ENCODE data around the gene C5AR2.

The C5AR2 gene

GRCh38 chr19:47374876-47375693 lies 43.1 kb downstream of the C5AR2 start:
- H3K27me3 ChIP-seq (ENCODE audit: control insufficient read depth in 5 of 5, insufficient read depth in 4 of 5, low read length in 5 of 5), result no peaks in the 10 kb centered on the region
- peaks cover 0 to 95% (median 89%) of the 10 kb centered on the region in 5 donors for H3K36me3 ChIP-seq (ENCODE audit: control insufficient read depth in 5 of 5, insufficient read depth in 5 of 5, low read length in 5 of 5)
- no peak overlapping the region for H3K4me3 ChIP-seq (ENCODE audit: low read depth in 1 of 5, low read length in 5 of 5)
- no peaks in the 10 kb centered on the region for H3K4me1 ChIP-seq (ENCODE audit: control insufficient read depth in 5 of 5, insufficient read depth in 5 of 5, low read length in 5 of 5)
- H3K27ac ChIP-seq (ENCODE audit: low read depth, low read length), result no peak overlapping the region
- H3K9ac ChIP-seq (ENCODE audit: low read length in 5 of 5), result no peak overlapping the region
- no peaks in the 10 kb centered on the region for H3K9me3 ChIP-seq (ENCODE audit: control insufficient read depth in 5 of 5, low read length in 5 of 5)

GRCh38 chr19:47375694-47376588 lies 44.0 kb downstream of the C5AR2 start:
- no peak overlapping the region for H3K9ac ChIP-seq (ENCODE audit: low read length in 5 of 5)
- H3K4me3 ChIP-seq (ENCODE audit: low read depth in 1 of 5, low read length in 5 of 5), result no peak overlapping the region
- no peaks in the 10 kb centered on the region for H3K27me3 ChIP-seq (ENCODE audit: control insufficient read depth in 5 of 5, insufficient read depth in 4 of 5, low read length in 5 of 5)
- peaks cover 0 to 95% (median 91%) of the 10 kb centered on the region in 5 donors for H3K36me3 ChIP-seq (ENCODE audit: control insufficient read depth in 5 of 5, insufficient read depth in 5 of 5, low read length in 5 of 5)
- no peaks in the 10 kb centered on the region for H3K4me1 ChIP-seq (ENCODE audit: control insufficient read depth in 5 of 5, insufficient read depth in 5 of 5, low read length in 5 of 5)
- no peak overlapping the region for H3K27ac ChIP-seq (ENCODE audit: low read depth, low read length)
- no peaks in the 10 kb centered on the region for H3K9me3 ChIP-seq (ENCODE audit: control insufficient read depth in 5 of 5, low read length in 5 of 5)

GRCh38 chr19:47376589-47377144 lies 44.7 kb downstream of the C5AR2 start:
- Histone ChIP-seq H3K27me3 (ENCODE audit: control insufficient read depth in 5 of 5, insufficient read depth in 4 of 5, low read length in 5 of 5) (no peaks in the 10 kb centered on the region), H3K36me3 (ENCODE audit: control insufficient read depth in 5 of 5, insufficient read depth in 5 of 5, low read length in 5 of 5) (peaks cover 0 to 95% (median 92%) of the 10 kb centered on the region in 5 donors), H3K27ac (ENCODE audit: low read depth, low read length) (no peak overlapping the region), H3K4me1 (ENCODE audit: control insufficient read depth in 5 of 5, insufficient read depth in 5 of 5, low read length in 5 of 5) (no peaks in the 10 kb centered on the region), H3K4me3 (ENCODE audit: low read depth in 1 of 5, low read length in 5 of 5) (no peak overlapping the region), H3K9me3 (ENCODE audit: control insufficient read depth in 5 of 5, low read length in 5 of 5) (no peaks in the 10 kb centered on the region), H3K9ac (ENCODE audit: low read length in 5 of 5) (no peak overlapping the region)

- Histone ChIP-seq H3K9ac (ENCODE audit: low read length in 5 of 5) (no peak overlapping the region), H3K36me3 (ENCODE audit: control insufficient read depth in 5 of 5, insufficient read depth in 5 of 5, low read length in 5 of 5) (peaks cover 0 to 95% (median 92%) of the 10 kb centered on the region in 5 donors), H3K4me1 (ENCODE audit: control insufficient read depth in 5 of 5, insufficient read depth in 5 of 5, low read length in 5 of 5) (no peaks in the 10 kb centered on the region), H3K27me3 (ENCODE audit: control insufficient read depth in 5 of 5, insufficient read depth in 4 of 5, low read length in 5 of 5) (no peaks in the 10 kb centered on the region), H3K4me3 (ENCODE audit: low read depth in 1 of 5, low read length in 5 of 5) (no peak overlapping the region), H3K9me3 (ENCODE audit: control insufficient read depth in 5 of 5, low read length in 5 of 5) (no peaks in the 10 kb centered on the region), H3K27ac (ENCODE audit: low read depth, low read length) (no peak overlapping the region)
These were observed 45.3 kb downstream of the C5AR2 start for GRCh38 chr19:47377208-47377701.

- Histone ChIP-seq H3K9me3 (ENCODE audit: control insufficient read depth in 5 of 5, low read length in 5 of 5) (no peaks in the 10 kb centered on the region), H3K4me3 (ENCODE audit: low read depth in 1 of 5, low read length in 5 of 5) (no peak overlapping the region), H3K9ac (ENCODE audit: low read length in 5 of 5) (no peak overlapping the region), H3K4me1 (ENCODE audit: control insufficient read depth in 5 of 5, insufficient read depth in 5 of 5, low read length in 5 of 5) (no peaks in the 10 kb centered on the region), H3K36me3 (ENCODE audit: control insufficient read depth in 5 of 5, insufficient read depth in 5 of 5, low read length in 5 of 5) (peaks cover 0 to 93% (median 88%) of the 10 kb centered on the region in 5 donors), H3K27ac (ENCODE audit: low read depth, low read length) (no peak overlapping the region), H3K27me3 (ENCODE audit: control insufficient read depth in 5 of 5, insufficient read depth in 4 of 5, low read length in 5 of 5) (no peaks in the 10 kb centered on the region)
These were observed 45.8 kb downstream of the C5AR2 start for GRCh38 chr19:47377801-47378200.

- Histone ChIP-seq H3K9me3 (ENCODE audit: control insufficient read depth in 5 of 5, low read length in 5 of 5) (no peaks in the 10 kb centered on the region), H3K4me1 (ENCODE audit: control insufficient read depth in 5 of 5, insufficient read depth in 5 of 5, low read length in 5 of 5) (no peaks in the 10 kb centered on the region), H3K27me3 (ENCODE audit: control insufficient read depth in 5 of 5, insufficient read depth in 4 of 5, low read length in 5 of 5) (no peaks in the 10 kb centered on the region), H3K27ac (ENCODE audit: low read depth, low read length) (no peak overlapping the region), H3K9ac (ENCODE audit: low read length in 5 of 5) (no peak overlapping the region), H3K36me3 (ENCODE audit: control insufficient read depth in 5 of 5, insufficient read depth in 5 of 5, low read length in 5 of 5) (peaks cover 0 to 88% (median 84%) of the 10 kb centered on the region in 5 donors), H3K4me3 (ENCODE audit: low read depth in 1 of 5, low read length in 5 of 5) (no peak overlapping the region)
These were observed 46.3 kb downstream of the C5AR2 start for GRCh38 chr19:47378246-47378645.

- Histone ChIP-seq H3K9ac (ENCODE audit: low read length in 5 of 5) (no peak overlapping the region), H3K27me3 (ENCODE audit: control insufficient read depth in 5 of 5, insufficient read depth in 4 of 5, low read length in 5 of 5) (no peaks in the 10 kb centered on the region), H3K36me3 (ENCODE audit: control insufficient read depth in 5 of 5, insufficient read depth in 5 of 5, low read length in 5 of 5) (peaks cover 0 to 76% (median 73%) of the 10 kb centered on the region in 5 donors), H3K27ac (ENCODE audit: low read depth, low read length) (no peak overlapping the region), H3K4me3 (ENCODE audit: low read depth in 1 of 5, low read length in 5 of 5) (no peak overlapping the region), H3K9me3 (ENCODE audit: control insufficient read depth in 5 of 5, low read length in 5 of 5) (no peaks in the 10 kb centered on the region), H3K4me1 (ENCODE audit: control insufficient read depth in 5 of 5, insufficient read depth in 5 of 5, low read length in 5 of 5) (peaks cover 0 to 6% (median 0%) of the 10 kb centered on the region in 5 donors)
These were observed 47.5 kb downstream of the C5AR2 start for GRCh38 chr19:47379381-47379938.

GRCh38 chr19:47380559-47380958 lies 48.6 kb downstream of the C5AR2 start:
- peaks cover 0 to 6% (median 0%) of the 10 kb centered on the region in 5 donors for H3K4me1 ChIP-seq (ENCODE audit: control insufficient read depth in 5 of 5, insufficient read depth in 5 of 5, low read length in 5 of 5)
- no peaks in the 10 kb centered on the region for H3K9me3 ChIP-seq (ENCODE audit: control insufficient read depth in 5 of 5, low read length in 5 of 5)
- no peak overlapping the region for H3K9ac ChIP-seq (ENCODE audit: low read length in 5 of 5)
- no peaks in the 10 kb centered on the region for H3K27me3 ChIP-seq (ENCODE audit: control insufficient read depth in 5 of 5, insufficient read depth in 4 of 5, low read length in 5 of 5)
- H3K27ac ChIP-seq (ENCODE audit: low read depth, low read length), result no peak overlapping the region
- H3K4me3 ChIP-seq (ENCODE audit: low read depth in 1 of 5, low read length in 5 of 5), result no peak overlapping the region
- H3K36me3 ChIP-seq (ENCODE audit: control insufficient read depth in 5 of 5, insufficient read depth in 5 of 5, low read length in 5 of 5), result peaks cover 0 to 65% (median 62%) of the 10 kb centered on the region in 5 donors

GRCh38 chr19:47381121-47381520 lies 49.1 kb downstream of the C5AR2 start:
- no peak overlapping the region for H3K9ac ChIP-seq (ENCODE audit: low read length in 5 of 5)
- H3K36me3 ChIP-seq (ENCODE audit: control insufficient read depth in 5 of 5, insufficient read depth in 5 of 5, low read length in 5 of 5), result peaks cover 0 to 59% (median 56%) of the 10 kb centered on the region in 5 donors
- H3K27me3 ChIP-seq (ENCODE audit: control insufficient read depth in 5 of 5, insufficient read depth in 4 of 5, low read length in 5 of 5), result peaks cover 0 to 3% (median 0%) of the 10 kb centered on the region in 5 donors
- no peak overlapping the region for H3K27ac ChIP-seq (ENCODE audit: low read depth, low read length)
- peaks cover 0 to 6% (median 0%) of the 10 kb centered on the region in 5 donors for H3K4me1 ChIP-seq (ENCODE audit: control insufficient read depth in 5 of 5, insufficient read depth in 5 of 5, low read length in 5 of 5)
- no peak overlapping the region for H3K4me3 ChIP-seq (ENCODE audit: low read depth in 1 of 5, low read length in 5 of 5)
- H3K9me3 ChIP-seq (ENCODE audit: control insufficient read depth in 5 of 5, low read length in 5 of 5), result no peaks in the 10 kb centered on the region

All from subcutaneous abdominal adipose tissue (tissue), 5 donors.